Stimulated activated CD8-positive, alpha-beta memory T cell treated with anti-CD3 and anti-CD28 coated beads, Interleukin-4, amount 100 ng/mL, for 48 hours (primary cell): ENCODE data around the gene FER.
"Not testable (repeated sequence)": the region's sequence is repeated elsewhere in the genome, so short reads cannot be mapped to it uniquely, and the experiment has no call there.

Experiments used
- DNase-seq: peaks from one replicate; pipeline ENCODE4 v3.0.0-alpha.2; 2020

FER gene

GRCh38 chr5:109049565-109049964 lies 301.9 kb downstream of the FER start:
- no peak for DNase-seq

- DNase-seq, result not testable (repeated sequence)
Measured at GRCh38 chr5:109050321-109050720, 302.6 kb downstream of the FER start.

- not testable (repeated sequence) for DNase-seq
Measured at GRCh38 chr5:109052216-109052615, 304.5 kb downstream of the FER start.

GRCh38 chr5:109053995-109054417 lies 306.3 kb downstream of the FER start:
- no peak for DNase-seq

DNA sequence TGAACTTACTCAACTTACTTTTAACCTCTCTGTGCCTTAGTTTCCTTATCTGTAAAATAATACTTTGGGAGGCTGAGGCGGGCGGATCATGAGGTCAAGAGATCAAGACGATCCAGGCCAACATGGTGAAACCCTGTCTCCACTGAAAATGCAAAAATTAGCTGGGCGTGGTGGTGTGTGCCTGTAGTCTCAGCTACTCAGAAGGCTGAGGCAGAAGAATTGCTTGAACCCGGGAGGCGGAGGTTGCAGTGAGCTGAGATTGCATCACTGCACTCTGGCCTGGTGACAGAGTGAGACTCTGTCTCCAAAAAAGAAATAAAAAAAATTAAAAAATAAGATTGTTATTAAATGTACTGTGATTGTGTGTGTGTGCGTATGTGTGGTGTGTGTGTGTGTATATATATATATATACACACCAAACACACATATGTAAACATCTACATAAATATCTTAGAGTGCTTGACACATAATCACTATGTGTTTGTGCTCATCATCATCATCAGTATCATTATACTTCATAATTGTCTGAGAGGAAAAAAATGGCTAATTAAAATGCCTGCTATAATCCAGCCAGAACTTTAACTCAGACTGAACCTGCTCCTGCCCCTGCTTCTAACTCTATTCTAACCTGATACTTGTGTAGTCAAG lies 312.8 kb downstream of the FER start:
- no peak for DNase-seq

DNA sequence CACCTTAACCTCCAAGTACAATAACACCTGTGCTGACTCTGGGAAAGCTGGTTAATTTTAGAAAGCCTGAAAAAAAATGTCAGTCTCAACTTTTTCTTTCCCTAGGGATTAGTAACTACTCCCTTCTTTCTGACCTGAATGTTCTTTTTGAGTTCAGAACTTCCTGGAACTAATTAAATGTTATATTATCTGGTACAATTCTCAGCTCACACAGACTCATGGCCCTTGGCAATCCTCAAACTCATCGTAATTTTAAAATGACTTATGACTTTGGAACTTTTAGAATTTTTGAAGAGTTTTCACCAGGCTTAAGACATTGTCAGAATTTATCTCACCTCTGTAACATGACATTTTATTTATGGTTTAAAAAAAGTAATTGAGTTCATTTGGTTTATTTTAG lies 315.0 kb downstream of the FER start:
- no peak for DNase-seq

DNA sequence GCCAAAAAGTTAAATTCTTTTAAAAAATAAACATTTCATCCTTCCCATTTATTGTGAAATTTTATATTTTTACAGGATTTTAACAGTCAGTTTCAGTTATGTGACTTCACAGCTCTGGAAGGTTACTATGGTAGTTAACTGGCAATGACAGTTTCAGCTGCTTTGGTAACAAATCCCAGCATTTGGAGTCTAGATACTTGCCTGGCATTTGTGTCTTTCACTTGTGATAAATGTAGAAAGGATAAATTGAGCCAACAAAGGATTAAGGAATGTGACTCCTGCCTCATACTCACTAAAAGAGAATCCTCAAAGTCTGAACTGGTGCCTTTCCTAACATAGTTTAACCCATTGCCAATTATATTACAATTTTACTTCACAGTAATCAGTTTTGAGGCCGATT lies 315.5 kb downstream of the FER start:
- DNase-seq, result no peak

DNA sequence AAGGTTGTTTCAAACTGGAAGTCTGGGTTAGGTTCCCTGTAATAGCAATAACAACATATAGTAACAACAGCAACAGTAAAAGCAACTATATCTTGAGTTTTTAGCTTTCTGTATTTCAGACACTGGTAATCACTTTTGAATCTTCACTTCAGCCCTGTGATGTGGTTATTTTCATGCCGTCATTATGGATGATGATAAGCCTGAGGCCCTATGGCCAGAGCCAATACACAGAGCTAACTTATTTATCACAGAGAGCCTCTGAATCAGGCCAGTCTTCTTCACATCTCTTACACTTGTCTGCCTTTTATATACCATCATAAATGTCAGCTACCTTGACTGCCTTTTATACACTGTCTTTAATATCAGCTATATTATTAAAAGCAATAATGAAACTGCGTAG lies 329.0 kb downstream of the FER start:
- no peak for DNase-seq

- no peak for DNase-seq
Measured at GRCh38 chr5:109078448-109078847, 330.8 kb downstream of the FER start.

GRCh38 chr5:109080481-109080880 lies 332.8 kb downstream of the FER start:
- DNase-seq, result no peak

- no peak for DNase-seq
Measured at GRCh38 chr5:109080896-109081295, 333.2 kb downstream of the FER start.

DNA sequence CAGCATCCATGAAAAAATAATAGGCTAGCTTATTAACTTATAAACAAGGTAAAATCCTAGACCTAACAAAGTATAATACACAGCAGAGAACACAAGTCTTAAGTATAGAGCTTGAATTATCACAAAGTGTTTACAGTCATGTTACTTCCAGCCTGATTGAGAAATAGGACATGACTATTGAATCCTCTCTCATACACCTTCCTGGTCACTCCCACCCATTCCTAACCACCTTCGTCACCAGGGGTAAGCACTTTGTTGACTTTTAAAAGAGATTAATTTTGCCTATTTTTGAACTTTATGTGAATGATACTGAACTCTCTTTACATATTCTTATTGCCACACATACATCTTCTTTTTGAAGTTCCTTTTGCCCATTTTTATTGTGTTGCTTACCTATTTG lies 336.2 kb downstream of the FER start:
- no peak for DNase-seq

DNA sequence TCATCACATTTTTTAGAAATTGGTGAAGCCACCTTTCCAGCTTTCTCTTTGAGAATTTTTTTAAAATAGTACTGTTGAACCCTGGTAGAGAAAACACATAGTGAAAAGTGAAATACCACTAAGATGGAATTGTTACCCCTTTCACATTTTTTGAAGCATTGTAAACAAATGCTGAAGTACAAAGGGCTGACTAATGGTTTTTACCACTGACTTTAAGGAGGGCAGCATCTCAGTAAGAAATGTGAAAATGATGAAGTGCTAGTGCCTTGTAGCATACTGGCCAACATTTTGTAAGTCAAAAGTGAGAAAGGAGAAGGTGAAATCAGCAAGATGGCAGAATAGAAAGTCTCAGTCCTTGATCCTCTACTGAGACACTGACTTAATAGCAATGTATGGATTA lies 341.5 kb downstream of the FER start:
- no peak for DNase-seq

- no peak for DNase-seq
Measured at GRCh38 chr5:109099081-109099480, 351.4 kb downstream of the FER start.

DNA sequence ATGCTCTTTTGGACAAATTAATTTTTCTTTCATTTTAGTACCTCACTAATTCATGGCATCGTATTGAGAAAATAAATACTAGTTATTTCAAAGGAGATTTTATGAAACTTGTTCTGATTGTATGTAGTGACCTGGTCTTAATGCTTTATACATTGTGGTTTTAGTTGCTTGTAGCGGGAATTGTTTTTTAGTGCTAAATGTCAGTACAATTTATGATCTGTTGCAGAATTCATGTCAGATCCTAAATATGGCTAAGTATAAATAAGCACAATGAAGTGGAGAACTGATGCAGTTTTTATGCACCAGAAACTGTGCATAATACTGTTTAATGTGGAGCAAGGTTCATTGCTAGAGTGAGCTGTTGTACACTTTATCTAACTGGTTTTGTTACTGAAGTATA lies 353.3 kb downstream of the FER start:
- DNase-seq, result no peak

- no peak for DNase-seq
Measured at GRCh38 chr5:109102096-109102690, 354.5 kb downstream of the FER start.

- no peak for DNase-seq
Measured at GRCh38 chr5:109105631-109106267, 358.1 kb downstream of the FER start.

DNA sequence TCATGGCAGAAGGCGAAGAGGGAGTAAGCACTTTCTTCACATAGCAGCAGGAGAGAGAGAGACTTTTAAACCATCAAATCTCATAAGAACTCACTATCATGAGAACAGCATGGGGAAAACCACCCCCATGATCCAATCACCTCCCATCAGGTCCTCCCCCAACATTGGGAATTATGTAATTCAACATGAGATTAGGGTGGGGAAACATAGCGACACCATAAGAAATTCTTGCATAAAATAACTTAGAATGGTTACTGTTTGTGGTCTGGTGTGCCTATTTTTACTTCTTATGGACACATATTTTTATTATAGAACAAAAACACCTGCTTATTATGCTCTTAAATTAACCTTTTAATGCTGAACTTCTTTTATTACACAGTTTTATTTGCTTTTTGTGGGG lies 364.0 kb downstream of the FER start:
- DNase-seq, result no peak

DNA sequence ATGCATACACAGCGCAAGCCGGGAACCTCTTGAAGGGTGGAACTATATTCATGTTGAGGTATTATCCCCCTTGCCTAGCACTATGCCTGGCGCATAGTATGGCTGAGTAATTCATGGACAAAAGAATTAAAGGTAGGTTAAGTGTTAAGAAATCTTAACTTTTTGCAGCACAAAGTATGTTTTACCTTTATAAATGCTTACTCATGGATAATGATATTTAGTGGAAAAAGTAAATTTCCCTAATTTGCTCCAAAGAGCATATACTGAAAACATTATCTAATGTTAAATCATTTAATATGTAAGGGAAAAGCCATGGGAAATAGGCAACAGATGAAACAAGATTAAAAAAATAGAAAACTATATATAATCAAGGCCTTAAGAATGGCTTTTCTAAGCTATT lies 365.9 kb downstream of the FER start:
- DNase-seq, result no peak

GRCh38 chr5:109121225-109121624 lies 373.5 kb downstream of the FER start:
- DNase-seq, result no peak

DNA sequence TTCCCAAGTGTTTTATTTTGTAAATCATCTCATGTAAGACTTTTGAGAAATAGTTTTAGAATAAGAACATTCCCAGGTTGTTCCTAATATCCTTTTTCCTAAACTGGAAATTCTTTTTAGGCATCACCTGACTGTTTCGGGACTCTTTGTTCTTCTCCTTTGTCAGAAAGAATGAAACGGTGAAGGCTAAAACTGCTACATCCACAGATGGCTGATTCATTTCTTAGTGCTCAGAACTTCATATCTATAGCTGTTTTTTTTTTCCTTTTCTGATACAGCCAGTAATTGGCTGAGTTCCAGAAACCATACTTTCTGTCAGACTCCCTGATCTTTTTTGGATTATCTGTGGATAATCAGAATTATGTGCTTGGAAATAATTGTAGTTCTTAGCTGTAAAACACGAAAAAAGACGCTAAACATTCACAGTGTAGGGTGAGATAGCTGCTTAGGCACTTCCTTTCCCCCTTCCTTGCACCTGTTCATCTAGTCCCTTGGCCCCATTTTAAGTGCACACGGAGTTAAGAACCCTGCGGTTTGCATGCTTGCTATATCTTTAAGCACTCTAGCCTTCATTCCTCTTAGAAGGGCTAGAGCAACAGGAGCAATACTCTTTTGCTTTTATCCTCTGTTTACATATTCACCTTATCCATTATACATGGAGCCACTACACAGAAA lies 378.2 kb downstream of the FER start:
- no peak for DNase-seq

DNA sequence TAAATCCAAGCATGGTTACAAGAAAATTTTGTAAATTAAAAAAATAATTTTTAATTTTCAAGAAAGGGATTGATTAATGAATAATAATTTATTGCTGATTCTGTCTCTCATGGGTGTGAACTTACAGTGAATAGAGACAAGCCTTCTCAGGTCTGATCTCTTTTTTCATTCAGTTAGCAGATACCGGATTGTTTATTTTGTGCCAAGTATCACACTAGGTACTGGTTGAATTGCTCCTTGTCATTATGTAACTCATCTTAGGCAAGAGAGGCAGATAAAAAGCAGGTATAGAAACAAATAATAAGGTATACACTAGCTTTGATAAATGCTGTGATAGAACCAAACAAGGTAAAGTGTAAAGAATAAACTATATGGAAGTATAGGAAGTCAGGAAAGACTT lies 378.8 kb downstream of the FER start:
- DNase-seq, result no peak

- no peak for DNase-seq
Measured at GRCh38 chr5:109136906-109137305, 389.2 kb downstream of the FER start.
